GM12878 (cell line): ENCODE results near the gene ITGB2. TPM values are rescaled to one million over a fixed set of nuclear protein-coding genes. Genes with fewer than 3 reads are reported as not detected.

Experiments
- BHLHE40 ChIP-seq, 2 experiments: fragments of 450-650 bp in 1 of 2; IDR thresholded peaks; 2 replicates each; pipeline ENCODE4 v1.6.1; 2011 to 2017; ENCODE audit warnings: low read depth in 2 of 2, borderline replicate concordance in 1 of 2, improper control_type of control experiment in 1 of 2, low read length in 1 of 2, mild to moderate bottlenecking in 1 of 2
- CTCF ChIP-seq, 3 experiments: IDR thresholded peaks in 2 of 3; conservative IDR thresholded peaks in 1 of 3; 2 replicates each; pipeline ENCODE4 v1.5.1; 2011; ENCODE audit warnings: low read depth in 3 of 3, low read length in 3 of 3, mild to moderate bottlenecking in 3 of 3, control low read depth in 2 of 3, moderate library complexity in 2 of 3, inconsistent platforms in 1 of 3, mixed read lengths in 1 of 3; ENCODE audit not compliant: control insufficient read depth in 2 of 3, insufficient read depth in 1 of 3; ENCODE audit errors: extremely low read depth in 1 of 3
- E2F8 ChIP-seq: fragments of 450-650 bp; IDR thresholded peaks from 2 replicates; pipeline ENCODE4 v1.6.1; 2018; ENCODE audit warnings: mild to moderate bottlenecking, low read depth, moderate library complexity; ENCODE audit not compliant: partially characterized antibody
- IKZF1 ChIP-seq: fragments of 450-650 bp; conservative IDR thresholded peaks from 2 replicates; pipeline ENCODE4 v1.6.1; 2017; ENCODE audit warnings: antibody characterized with exemption, mild to moderate bottlenecking
- MEF2A ChIP-seq: IDR thresholded peaks from 2 replicates; pipeline ENCODE4 v1.6.1; 2011; ENCODE audit warnings: low read depth, mild to moderate bottlenecking, low read length, moderate library complexity; ENCODE audit not compliant: insufficient read depth
- MLLT1 ChIP-seq: fragments of 450-650 bp; IDR thresholded peaks from 2 replicates; pipeline ENCODE4 v1.6.1; 2016; ENCODE audit warnings: mild to moderate bottlenecking
- PRDM15 ChIP-seq: fragments of 450-650 bp; formaldehyde crosslinking; IDR thresholded peaks from 2 replicates; pipeline ENCODE4 v1.4.0; 2020; ENCODE audit warnings: mild to moderate bottlenecking, moderate library complexity
- RELB ChIP-seq: fragments of 450-650 bp; IDR thresholded peaks from 2 replicates; pipeline ENCODE4 v1.6.1; 2017; ENCODE audit warnings: low read depth, mild to moderate bottlenecking, moderate library complexity
- SMARCA5 ChIP-seq: fragments of 450-650 bp; IDR thresholded peaks from 2 replicates; pipeline ENCODE4 v1.6.1; 2017; ENCODE audit warnings: mild to moderate bottlenecking
- YY1 ChIP-seq: IDR thresholded peaks from 2 replicates; pipeline ENCODE4 v1.6.1; 2011; ENCODE audit warnings: low read depth, mild to moderate bottlenecking, low read length
- polyA plus RNA-seq, 11 experiments: library from polyadenylated mRNA; depleted of rRNA in 4 of 11; unstranded in 6 of 11; stranded (reverse) in 5 of 11; fragments of >200 nt; fragmentation: Nextera tagmentation in 4 of 11; fragmentation: Illumina TruSeq in 1 of 11; extraction: Ambion mirVana in 4 of 11; extraction: Trizol in 1 of 11; gene quantifications; 1 replicate in 1 of 11; 2 replicates in 10 of 11; pipeline versions ENCODE4 v1.2.1 to v1.2.3, GENCODE V29; 2011 to 2016; ENCODE audit warnings: inconsistent platforms in 2 of 11, missing spikeins in 2 of 11, low read depth in 1 of 11
- total RNA-seq, 4 experiments: library from RNA; depleted of rRNA in 3 of 4; stranded (reverse); fragments of >200 nt in 3 of 4; fragmentation: Illumina TruSeq in 1 of 4; extraction: Trizol in 1 of 4; gene quantifications; 2 replicates each; pipeline versions ENCODE4 v1.2.1 to v1.2.3, GENCODE V29; 2013 to 2021

Gene ITGB2
- total and polyA plus RNA-seq, 10 of the 15 experiments (the other 5 are each of a cell fraction or from before 2014, with no cell fraction given) = 8.0 to 172 (median 58.9) TPM

GRCh38 chr21:44892536-44893277 is 28.0 kb downstream of the ITGB2 start (continued):
- TF ChIP-seq MLLT1 = peak; percentile 56
- TF ChIP-seq BHLHE40 (IDR thresholded peaks at IDR 0.05; ENCODE audit: borderline replicate concordance in 1 of 2, low read depth in 2 of 2, low read length in 1 of 2) = peak in 1 of 2 experiments; percentile 60; a peak in 1 of 4 replicates
- peak; percentile 94 to 97 (median 96) for TF ChIP-seq CTCF (IDR thresholded peaks at IDR 0.05 in 2 of 3, conservative IDR thresholded peaks at IDR 0.05 in 1 of 3; ENCODE audit: control insufficient read depth in 2 of 3, extremely low read depth in 1 of 3, insufficient read depth in 1 of 3, low read depth in 3 of 3, low read length in 3 of 3)
- peak; percentile 36 for TF ChIP-seq E2F8
- TF ChIP-seq RELB = no peak
- no peak for TF ChIP-seq MEF2A
- peak; percentile 95 for TF ChIP-seq SMARCA5
- no peak; the same call in 1 of the 2 replicates for TF ChIP-seq IKZF1
- no peak for TF ChIP-seq PRDM15 (CRISPR knock-in tag)
- TF ChIP-seq YY1 = peak; percentile 73; the same call in 1 of the 2 replicates
